Right ventricle myocardium superior (tissue), 1 donor: ENCODE data around the gene ABCC8. TPM values are rescaled to one million over a fixed set of nuclear protein-coding genes. Genes with fewer than 3 reads are reported as not detected.

Source experiments
- ATAC-seq: fragments of 200-7000 bp; cut with Tn5 transposase; one replicate; pipeline ENCODE4 v1.9.1; 2020; ENCODE audit warnings: mild to moderate bottlenecking; ENCODE audit not compliant: poor library complexity
- DNase-seq: peaks from one replicate; pipeline ENCODE4 v3.0.0-alpha.2; 2020
- intact Hi-C: fragments of 100-400 bp; cut with DNase I; formaldehyde crosslinking; loops from one replicate; pipeline ENCODE4 v1.11.2; 2022
- total RNA-seq: library from RNA; stranded (reverse); fragmentation: NEBNext Ultra II Directional; extraction: Animal tissue kit (Norgen Biotek cat#: 25700); gene quantifications from one replicate; pipeline ENCODE4 v1.2.1, GENCODE V29; 2021
- donor health status: DM: no; HTN: yes; CAD: no; lungs with severe emphysema.

ABCC8 gene
- total RNA-seq, 1 donor from 2014 or later, result 0.91 TPM

- intact Hi-C loops, result no loop called here
- ATAC-seq (no peak), DNase-seq (peak; percentile 4)
Observed at GRCh38 chr11:17508306-17508705, 31.7 kb upstream of the ABCC8 start.

- no peak for DNase-seq
- intact Hi-C loops, result no loop called here
- ATAC-seq, result no peak
Observed at GRCh38 chr11:17507773-17508172, 31.1 kb upstream of the ABCC8 start.

- no peak for ATAC-seq
- intact Hi-C loops, result no loop called here
Observed at GRCh38 chr11:17506942-17507341, 30.3 kb upstream of the ABCC8 start.

GRCh38 chr11:17506314-17506713 lies 29.7 kb upstream of the ABCC8 start:
- intact Hi-C loops, result no loop called here
- ATAC-seq, result no peak

More at GRCh38 chr11:17506942-17507341, 30.3 kb upstream of the ABCC8 start:
- DNase-seq, result peak; percentile 20

GRCh38 chr11:17505146-17505545 lies 28.5 kb upstream of the ABCC8 start:
- intact Hi-C loops, result no loop called here
- no peak for ATAC-seq

More at GRCh38 chr11:17506314-17506713, 29.7 kb upstream of the ABCC8 start:
- DNase-seq, result peak; percentile 14

GRCh38 chr11:17504330-17505107 lies 27.9 kb upstream of the ABCC8 start:
- intact Hi-C loops, result loop anchor here (1.0 to 5.0 kb wide), 2 partner anchors 120 to 272 kb away; no protein-coding TSS in a partner anchor
- peak; percentile 87 for DNase-seq
- ATAC-seq, result peak; percentile 85

More at GRCh38 chr11:17505146-17505545, 28.5 kb upstream of the ABCC8 start:
- DNase-seq, result peak; percentile 23

- intact Hi-C loops, result loop anchor here (5.0 kb wide), 1 partner anchor 270 kb away; no protein-coding TSS in a partner anchor
- no peak for ATAC-seq
Observed at GRCh38 chr11:17502630-17503029, 26.0 kb upstream of the ABCC8 start.

GRCh38 chr11:17500673-17501072 lies 24.0 kb upstream of the ABCC8 start:
- intact Hi-C loops, result loop anchor here (5.0 kb wide), 1 partner anchor 268 kb away; no protein-coding TSS in a partner anchor

More at GRCh38 chr11:17502630-17503029, 26.0 kb upstream of the ABCC8 start:
- DNase-seq, result no peak

GRCh38 chr11:17498475-17498874 lies 21.8 kb upstream of the ABCC8 start:
- no peak for ATAC-seq
- intact Hi-C loops, result no loop called here

More at GRCh38 chr11:17500673-17501072, 24.0 kb upstream of the ABCC8 start:
- ATAC-seq, result no peak
- no peak for DNase-seq

GRCh38 chr11:17498058-17498457 lies 21.4 kb upstream of the ABCC8 start:
- intact Hi-C loops, result no loop called here
- ATAC-seq, result no peak
- DNase-seq, result peak; percentile 20

More at GRCh38 chr11:17498475-17498874, 21.8 kb upstream of the ABCC8 start:
- peak; percentile 6 for DNase-seq

- intact Hi-C loops, result no loop called here
Observed at GRCh38 chr11:17496406-17496805, 19.8 kb upstream of the ABCC8 start.

GRCh38 chr11:17494019-17494418 lies 17.4 kb upstream of the ABCC8 start:
- intact Hi-C loops, result no loop called here
- ATAC-seq (no peak), DNase-seq (no peak)

More at GRCh38 chr11:17496406-17496805, 19.8 kb upstream of the ABCC8 start:
- ATAC-seq (no peak), DNase-seq (peak; percentile 11)

GRCh38 chr11:17490938-17491337 lies 14.3 kb upstream of the ABCC8 start:
- DNase-seq (peak; percentile 52), ATAC-seq (peak; percentile 47)
- intact Hi-C loops, result no loop called here

GRCh38 chr11:17490232-17490631 lies 13.6 kb upstream of the ABCC8 start:
- intact Hi-C loops, result no loop called here
- DNase-seq, result no peak
- no peak for ATAC-seq

- intact Hi-C loops, result no loop called here
- ATAC-seq, result no peak
- no peak for DNase-seq
Observed at GRCh38 chr11:17489751-17490150, 13.1 kb upstream of the ABCC8 start.

- ATAC-seq (no peak), DNase-seq (no peak)
- intact Hi-C loops, result no loop called here
Observed at GRCh38 chr11:17488563-17488962, 11.9 kb upstream of the ABCC8 start.

- intact Hi-C loops, result no loop called here
- DNase-seq, result no peak
- ATAC-seq, result no peak
Observed at GRCh38 chr11:17486646-17487045, 10.0 kb upstream of the ABCC8 start.

GRCh38 chr11:17483505-17483904 lies 6.9 kb upstream of the ABCC8 start:
- intact Hi-C loops, result no loop called here
- DNase-seq (no peak), ATAC-seq (no peak)

- intact Hi-C loops, result no loop called here
- DNase-seq, result no peak
- ATAC-seq, result no peak
Observed at GRCh38 chr11:17481905-17482304, 5.3 kb upstream of the ABCC8 start.
